H7 (cell line): ENCODE data around the gene MCM10. TPM values are rescaled to one million over a fixed set of nuclear protein-coding genes. Genes with fewer than 3 reads are reported as not detected.
"Not testable (repeated sequence)": the region's sequence is repeated elsewhere in the genome, so short reads cannot be mapped to it uniquely, and the experiment has no call there.

ENCODE experiments used
- DNase-seq: peaks from one replicate; pipeline ENCODE4 v3.0.0; 2012
- H3K27me3 ChIP-seq: 2 replicates; pipeline ENCODE4 v1.6.0; 2011; ENCODE audit warnings: mild to moderate bottlenecking, low read length; ENCODE audit not compliant: control insufficient read depth, insufficient read depth
- H3K36me3 ChIP-seq: replicated peaks from 2 replicates; pipeline ENCODE4 v1.5.1; 2011; ENCODE audit warnings: low read length; ENCODE audit not compliant: control insufficient read depth, insufficient read depth
- H3K4me3 ChIP-seq: 2 replicates; pipeline ENCODE4 v1.5.1; 2011; ENCODE audit warnings: low read depth, mild to moderate bottlenecking, control low read depth, low read length, moderate library complexity; ENCODE audit not compliant: insufficient read depth
- total RNA-seq: library from RNA; depleted of rRNA; stranded (reverse); fragments of >200 nt; shearing (Covaris generic); gene quantifications from 2 replicates; pipeline ENCODE4 v1.2.3, GENCODE V29; 2014; rRNA removed

Gene MCM10
- total RNA-seq, 1 experiment from 2014 or later, result 28.4 TPM

DNA sequence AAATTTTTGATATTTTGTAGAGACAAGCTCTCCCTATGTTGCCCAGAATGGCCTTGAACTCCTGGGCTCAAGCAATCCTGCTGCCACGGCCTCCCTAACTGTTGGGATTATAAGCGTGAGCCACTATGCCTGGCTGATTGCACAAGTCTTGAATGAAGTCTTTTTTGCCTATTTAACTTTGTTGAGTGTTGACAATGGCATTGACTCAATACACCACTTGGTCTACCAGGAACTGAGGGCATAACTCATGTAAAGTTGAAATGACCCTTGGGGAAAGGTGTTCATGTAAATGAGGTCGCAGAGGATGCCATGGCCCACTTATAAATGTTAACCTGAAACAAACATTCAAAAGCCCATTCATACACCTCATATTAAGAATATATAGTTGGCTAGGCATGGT, 80.3 kb downstream of the MCM10 start:
- Histone ChIP-seq H3K4me3 (no peak overlapping the region), H3K36me3 (no peaks in the 10 kb centered on the region), H3K27me3 (no peaks in the 10 kb centered on the region)
- no peak for DNase-seq

DNA sequence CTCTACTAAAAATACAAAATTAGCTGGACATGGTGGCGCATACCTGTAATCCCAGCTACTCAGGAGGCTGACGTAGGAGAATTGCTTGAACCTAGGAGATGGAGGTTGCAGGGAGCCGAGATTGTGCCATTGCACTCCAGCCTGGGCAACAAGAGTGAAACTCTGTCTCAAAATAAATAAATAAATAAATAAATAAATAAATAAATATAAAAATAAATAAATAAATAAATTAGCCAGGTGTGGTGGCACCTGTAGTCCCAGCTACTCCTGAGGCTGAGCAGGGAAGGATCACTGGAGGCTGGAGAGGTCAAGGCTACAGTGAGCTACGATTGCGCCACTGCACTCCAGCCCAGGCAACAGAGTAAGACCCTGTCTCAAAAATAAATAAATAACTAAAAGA, 80.9 kb downstream of the MCM10 start:
- not testable (repeated sequence) for H3K27me3 ChIP-seq, H3K4me3 ChIP-seq, H3K36me3 ChIP-seq, DNase-seq

DNA sequence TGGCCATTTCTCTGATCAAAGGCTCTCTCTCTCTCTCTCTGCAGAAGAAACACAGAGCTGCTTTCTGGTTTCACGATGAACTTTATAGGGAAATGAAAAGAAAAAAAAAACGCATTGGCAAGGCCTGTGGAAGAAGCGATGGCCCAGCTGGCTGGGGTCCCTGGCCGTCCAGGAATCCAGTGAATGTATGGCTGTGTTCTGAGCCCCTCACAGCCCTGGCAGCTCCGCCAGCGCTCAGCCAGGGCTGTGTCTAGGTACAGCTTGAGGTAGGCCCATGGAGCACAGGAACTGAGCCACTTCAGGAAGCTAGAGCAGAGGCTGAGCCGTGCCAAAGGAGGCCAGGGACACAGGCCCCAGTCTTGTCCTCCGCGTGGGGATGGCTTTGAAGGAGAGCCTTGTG, 85.9 kb downstream of the MCM10 start:
- H3K27me3 ChIP-seq, result no peaks in the 10 kb centered on the region
- H3K4me3 ChIP-seq, result no peak overlapping the region
- no peaks in the 10 kb centered on the region for H3K36me3 ChIP-seq
- DNase-seq, result no peak

DNA sequence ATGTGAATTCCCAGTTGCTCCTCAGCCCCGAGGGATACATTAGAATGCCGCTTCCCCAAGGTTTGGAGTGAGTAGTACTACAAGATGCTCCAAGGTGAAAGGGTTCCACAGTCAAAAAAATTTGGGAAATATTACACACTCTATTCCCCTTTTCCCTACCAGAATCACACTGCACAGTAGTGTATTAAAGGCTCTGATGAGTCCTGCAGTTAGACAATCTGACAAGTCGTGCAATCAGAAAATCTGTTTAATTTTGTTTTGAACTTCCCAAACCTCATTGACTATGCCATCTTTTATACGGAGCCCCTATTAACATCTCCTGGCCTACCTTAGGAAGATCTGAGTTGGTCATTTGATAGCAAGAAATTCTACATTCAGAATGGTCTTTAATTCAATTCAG, 86.4 kb downstream of the MCM10 start:
- no peak overlapping the region for H3K4me3 ChIP-seq
- no peaks in the 10 kb centered on the region for H3K27me3 ChIP-seq
- H3K36me3 ChIP-seq, result no peaks in the 10 kb centered on the region
- DNase-seq, result no peak

DNA sequence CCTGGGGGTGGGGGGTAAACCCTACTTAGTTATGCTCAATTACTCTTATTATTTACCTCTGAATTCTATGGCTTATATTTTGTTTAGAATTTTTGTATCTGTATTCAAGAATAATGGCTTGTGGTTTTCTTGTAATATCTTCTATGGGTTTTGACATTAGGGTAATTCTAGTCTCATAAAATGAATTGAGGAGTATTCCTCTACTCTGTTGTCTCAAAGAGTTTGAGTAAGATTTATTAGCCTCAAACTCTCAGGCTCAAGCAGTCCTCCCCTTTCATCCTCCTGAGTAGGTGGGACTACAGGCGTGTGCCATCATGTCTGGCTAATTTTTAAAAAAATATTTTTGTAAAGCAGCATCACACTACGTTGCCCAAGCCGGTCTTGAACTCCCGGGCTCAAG, 92.4 kb downstream of the MCM10 start:
- no peak for DNase-seq
- Histone ChIP-seq H3K36me3 (no peaks in the 10 kb centered on the region), H3K4me3 (no peak overlapping the region), H3K27me3 (no peaks in the 10 kb centered on the region)

DNA sequence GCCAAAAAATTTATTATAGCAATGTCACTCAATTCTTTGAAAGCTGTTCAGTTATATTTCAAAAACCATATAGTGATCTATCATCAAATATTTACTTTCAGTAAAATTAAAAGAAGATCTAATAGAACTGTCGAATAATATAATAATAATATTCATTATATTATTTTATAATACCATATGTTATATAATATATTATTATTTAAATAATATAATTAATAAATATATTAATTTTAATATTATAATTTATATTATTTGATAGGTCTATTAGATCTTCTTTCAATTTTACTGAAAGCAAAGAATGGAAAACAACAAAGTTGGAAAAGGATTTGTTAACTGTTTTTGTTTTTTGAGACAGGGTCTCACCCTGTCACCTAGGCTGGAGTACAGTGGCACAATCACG, 95.3 kb downstream of the MCM10 start:
- no peak for DNase-seq
- H3K4me3 ChIP-seq, result no peak overlapping the region
- H3K36me3 ChIP-seq, result no peaks in the 10 kb centered on the region
- no peaks in the 10 kb centered on the region for H3K27me3 ChIP-seq

DNA sequence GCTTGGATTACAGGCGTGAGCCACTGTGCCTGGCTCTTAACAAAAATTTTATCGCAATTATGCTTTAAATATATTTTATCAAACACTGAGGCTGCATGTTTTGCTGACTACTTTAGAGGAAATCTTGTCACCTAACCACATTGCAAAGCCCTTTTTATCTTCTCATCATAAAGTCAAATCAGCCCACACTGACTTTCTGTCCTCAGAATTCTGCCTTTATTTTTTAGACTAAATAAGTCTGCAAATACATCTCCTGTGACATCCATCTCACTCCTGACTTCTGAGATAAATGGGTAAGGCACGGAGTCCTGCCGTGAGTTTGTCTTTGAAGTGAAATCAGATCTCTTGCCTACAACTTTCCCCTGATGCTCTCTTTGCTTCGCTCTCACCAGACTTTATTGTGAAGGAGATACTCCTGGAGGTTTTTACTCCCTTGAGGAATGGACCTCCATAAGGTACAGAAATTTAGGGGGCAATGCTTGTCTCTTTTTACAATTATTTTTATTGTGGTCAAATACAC, 96.3 kb downstream of the MCM10 start:
- H3K36me3 ChIP-seq, result no peaks in the 10 kb centered on the region
- H3K4me3 ChIP-seq, result no peak overlapping the region
- H3K27me3 ChIP-seq, result no peaks in the 10 kb centered on the region
- DNase-seq, result no peak

Other genes starting within 250 kb of the MCM10 start
- 0.63 and 0.73 TPM in 2 replicates for gene CCDC3, start 159.8 kb upstream of the MCM10 start, total RNA-seq
- 4.8 and 6.9 TPM in 2 replicates for gene OPTN, start 61.4 kb upstream of the MCM10 start, total RNA-seq
- not detected in 2 replicates for gene UCMA, start 72.8 kb downstream of the MCM10 start, total RNA-seq
- gene PHYH, start 138.5 kb downstream of the MCM10 start, total RNA-seq, result 12.2 and 14.8 TPM in 2 replicates
- gene SEPHS1, start 186.7 kb downstream of the MCM10 start, total RNA-seq, result 338 and 341 TPM in 2 replicates